ENCODE measurements around the gene GNA12.
"Not testable (repeated sequence)": the region's sequence is repeated elsewhere in the genome, so short reads cannot be mapped to it uniquely, and the experiment has no call there.

Gene GNA12

GRCh38 chr7:2866601-2867000 lies 22.5 kb upstream of the GNA12 start:
- DNase-seq (ENCODE audit: low read depth, low spot score), result no peak
- H3K27ac ChIP-seq, result no peak overlapping the region

- H3K27ac ChIP-seq, result peak overlapping the region; percentile 94
- no peak for DNase-seq (ENCODE audit: low read depth, low spot score)
Measured at GRCh38 chr7:2864999-2865670, 21.0 kb upstream of the GNA12 start.

GRCh38 chr7:2864204-2864985 lies 20.3 kb upstream of the GNA12 start:
- DNase-seq (ENCODE audit: low read depth, low spot score), result no peak
- peak overlapping the region; percentile 94 for H3K27ac ChIP-seq

GRCh38 chr7:2863461-2864066 lies 19.5 kb upstream of the GNA12 start:
- H3K27ac ChIP-seq, result peak overlapping the region; percentile 94
- DNase-seq (ENCODE audit: low read depth, low spot score), result peak; percentile 54

- peak overlapping the region; percentile 94 for H3K27ac ChIP-seq
- DNase-seq (ENCODE audit: low read depth, low spot score), result no peak
Measured at GRCh38 chr7:2862831-2863361, 18.8 kb upstream of the GNA12 start.

- peak overlapping the region; percentile 49 for H3K27ac ChIP-seq
- no peak for DNase-seq (ENCODE audit: low read depth, low spot score)
Measured at GRCh38 chr7:2861509-2861908, 17.4 kb upstream of the GNA12 start.

GRCh38 chr7:2860627-2861133 lies 16.6 kb upstream of the GNA12 start:
- peak; percentile 75 for DNase-seq (ENCODE audit: low read depth, low spot score)
- H3K27ac ChIP-seq, result peak overlapping the region; percentile 49

- peak overlapping the region; percentile 49 for H3K27ac ChIP-seq
- DNase-seq (ENCODE audit: low read depth, low spot score), result no peak
Measured at GRCh38 chr7:2859952-2860351, 15.8 kb upstream of the GNA12 start.

- DNase-seq (ENCODE audit: low read depth, low spot score), result no peak
- H3K27ac ChIP-seq, result no peak overlapping the region
Measured at GRCh38 chr7:2858621-2859020, 14.5 kb upstream of the GNA12 start.

GRCh38 chr7:2856388-2857169 lies 12.5 kb upstream of the GNA12 start:
- no peak for DNase-seq (ENCODE audit: low read depth, low spot score)
- no peak overlapping the region for H3K27ac ChIP-seq

GRCh38 chr7:2855386-2855785 lies 11.3 kb upstream of the GNA12 start:
- H3K27ac ChIP-seq, result no peak overlapping the region
- no peak for DNase-seq (ENCODE audit: low read depth, low spot score)

- not testable (repeated sequence) for H3K27ac ChIP-seq
Measured at GRCh38 chr7:2853552-2853951, 9.4 kb upstream of the GNA12 start.

GRCh38 chr7:2853147-2853546 lies 9.0 kb upstream of the GNA12 start:
- no peak overlapping the region for H3K27ac ChIP-seq
- DNase-seq (ENCODE audit: low read depth, low spot score), result no peak

More at GRCh38 chr7:2853552-2853951, 9.4 kb upstream of the GNA12 start:
- DNase-seq (ENCODE audit: low read depth, low spot score), result not testable (repeated sequence)

GRCh38 chr7:2851497-2851896 lies 7.4 kb upstream of the GNA12 start:
- no peak overlapping the region for H3K27ac ChIP-seq

GRCh38 chr7:2849941-2850766 lies 6.0 kb upstream of the GNA12 start:
- no peak overlapping the region for H3K27ac ChIP-seq
- DNase-seq (ENCODE audit: low read depth, low spot score), result no peak

More at GRCh38 chr7:2851497-2851896, 7.4 kb upstream of the GNA12 start:
- no peak for DNase-seq (ENCODE audit: low read depth, low spot score)

GRCh38 chr7:2845034-2845592 lies 1.0 kb upstream of the GNA12 start:
- no peak overlapping the region for H3K27ac ChIP-seq

GRCh38 chr7:2843711-2844152 lies 376 bp downstream of the GNA12 start:
- DNase-seq (ENCODE audit: low read depth, low spot score), result no peak
- peak overlapping the region; percentile 46 for H3K27ac ChIP-seq

More at GRCh38 chr7:2845034-2845592, 1.0 kb upstream of the GNA12 start:
- DNase-seq (ENCODE audit: low read depth, low spot score), result no peak

GRCh38 chr7:2843191-2843685 lies 870 bp downstream of the GNA12 start:
- DNase-seq (ENCODE audit: low read depth, low spot score), result no peak
- no peak overlapping the region for H3K27ac ChIP-seq

GRCh38 chr7:2841907-2842306 lies 2.2 kb downstream of the GNA12 start:
- H3K27ac ChIP-seq, result no peak overlapping the region
- DNase-seq (ENCODE audit: low read depth, low spot score), result no peak
